H1 (cell line): ENCODE measurements around the gene NUMB. TPM values are rescaled to one million over a fixed set of nuclear protein-coding genes. Genes with fewer than 3 reads are reported as not detected.

Source experiments
- EP300 ChIP-seq, 2 experiments: IDR thresholded peaks; 1 replicate in 1 of 2; 2 replicates in 1 of 2; pipeline ENCODE4 v1.6.1; 2011 to 2012; ENCODE audit warnings: low read depth in 2 of 2, low read length in 2 of 2, mild to moderate bottlenecking in 2 of 2, borderline replicate concordance in 1 of 2, inconsistent platforms in 1 of 2, moderate library complexity in 1 of 2
- MAFK ChIP-seq: IDR thresholded peaks from 2 replicates; pipeline ENCODE4 v1.6.1; 2012; ENCODE audit warnings: low read depth, mild to moderate bottlenecking, improper control_type of control experiment, low read length
- POLR2AphosphoS5 ChIP-seq: IDR thresholded peaks from 2 replicates; pipeline ENCODE4 v1.6.1; 2011; ENCODE audit warnings: low read depth, low read length
- RBBP5 ChIP-seq: IDR thresholded peaks from 2 replicates; pipeline ENCODE4 v1.7.1; 2012; ENCODE audit warnings: low read depth, mild to moderate bottlenecking, inconsistent platforms, low read length, moderate library complexity, borderline replicate concordance
- SIX5 ChIP-seq: IDR thresholded peaks from 2 replicates; pipeline ENCODE4 v1.6.1; 2011; ENCODE audit warnings: mild to moderate bottlenecking, low read depth, low read length
- SP1 ChIP-seq: IDR thresholded peaks from 2 replicates; pipeline ENCODE4 v1.6.1; 2011; ENCODE audit warnings: low read depth, low read length
- SP4 ChIP-seq: IDR thresholded peaks from 2 replicates; pipeline ENCODE4 v1.6.1; 2012; ENCODE audit warnings: low read length, inconsistent platforms
- polyA plus RNA-seq, 7 experiments: library from polyadenylated mRNA; depleted of rRNA in 3 of 7; stranded (reverse) in 5 of 7; unstranded in 2 of 7; fragments of >200 nt in 5 of 7; fragments of 200-250 nt in 2 of 7; gene quantifications; 1 replicate in 5 of 7; 2 replicates in 1 of 7; 4 replicates in 1 of 7; pipeline versions ENCODE4 v1.2.1 to v1.2.3, GENCODE V29; 2011 to 2013; ENCODE audit warnings: missing spikeins in 2 of 7, mixed read lengths in 2 of 7
- total RNA-seq: library from RNA; stranded (reverse); fragmentation: NEBNext Ultra II Directional; extraction: Animal tissue kit (Norgen Biotek cat#: 25700); gene quantifications from 2 replicates; pipeline ENCODE4 v1.2.1, GENCODE V29; 2021

Gene NUMB
- total and polyA plus RNA-seq, 2 of the 8 experiments (the other 6 are each of a cell fraction or from before 2014, with no cell fraction given) = 54.3 to 78.1 TPM

DNA sequence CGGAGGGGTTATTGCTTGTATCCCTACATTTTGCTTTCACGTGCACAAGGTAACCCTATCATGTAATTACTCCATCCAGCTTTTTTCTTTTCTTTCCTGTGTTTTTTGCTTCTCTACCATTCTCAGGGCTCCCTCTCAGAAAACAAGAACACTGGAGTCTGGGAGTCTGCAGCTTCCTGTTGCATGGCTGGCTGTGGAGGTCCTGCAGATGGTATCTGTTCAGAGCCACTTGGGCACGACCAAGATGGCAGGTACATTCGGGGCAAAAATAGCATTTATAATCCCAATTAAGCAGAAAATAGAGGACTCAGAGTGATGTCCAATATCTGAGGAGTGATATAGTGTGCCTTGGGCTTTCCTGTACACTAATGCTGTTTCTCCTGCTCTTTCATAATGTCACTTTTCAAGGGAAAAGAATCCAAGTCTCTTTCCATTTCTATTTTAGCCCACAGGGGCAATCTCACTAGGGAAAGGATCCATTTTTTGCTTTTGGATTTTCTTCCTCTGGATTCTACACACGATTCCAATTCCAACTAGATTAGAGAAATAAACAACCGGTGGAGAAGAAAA is 3.2 kb upstream of the NUMB start (continued):
- TF ChIP-seq SP1 (no peak), SP4 (no peak), MAFK (no peak), EP300 (IDR thresholded peaks at IDR 0.05; ENCODE audit: borderline replicate concordance in 1 of 2, low read depth in 2 of 2, low read length in 2 of 2) (no peak), POLR2AphosphoS5 (no peak), SIX5 (no peak), RBBP5 (no peak)
